ENCODE results near the gene DROSHA. TPM values are rescaled to one million over a fixed set of nuclear protein-coding genes. Genes with fewer than 3 reads are reported as not detected.

The DROSHA gene
- polyA plus RNA-seq, 2 of the 4 experiments (the other 2 are of a cell fraction): 49.1 to 105 TPM

- POLR2A ChIA-PET: no interaction called here
Measured at GRCh38 chr5:31464081-31464480, 67.8 kb downstream of the DROSHA start.

GRCh38 chr5:31463351-31463750 lies 68.5 kb downstream of the DROSHA start:
- no peak for ATAC-seq
- TF ChIP-seq MAZ (IDR thresholded peaks at IDR 0.05; ENCODE audit: borderline replicate concordance, low read depth, low read length) (no peak), NFE2L2 (conservative IDR thresholded peaks at IDR 0.05; ENCODE audit: low read length) (no peak), KDM1A (IDR thresholded peaks at IDR 0.05; ENCODE audit: low read depth) (no peak)
- H3K4me1 ChIP-seq: no peaks in the 10 kb centered on the region
- 93% methylated on average over 2 of the region's 2 CpGs for WGBS (ENCODE audit: missing lambda C conversion rate)
- no peak for FAIRE-seq
- no peak overlapping the region for H3K4me2 ChIP-seq
- H3K4me3 ChIP-seq: no peak overlapping the region
- no peak for DNase-seq (ENCODE audit: low read depth in 1 of 2, low spot score in 1 of 2)
- no peak overlapping the region for H3K27ac ChIP-seq
- no peaks in the 10 kb centered on the region for H3K9me3 ChIP-seq
- CTCF ChIA-PET: no interaction called here
- POLR2A ChIA-PET: no interaction called here

More at GRCh38 chr5:31464081-31464480, 67.8 kb downstream of the DROSHA start:
- no peak for TF ChIP-seq BCL3 (IDR thresholded peaks at IDR 0.05)
- no peak for TF ChIP-seq GATA3 (IDR thresholded peaks at IDR 0.05; ENCODE audit: borderline replicate concordance)
- no peak for TF ChIP-seq HOXA7 (CRISPR knock-in tag; IDR thresholded peaks at IDR 0.05)
- no peak for DNase-seq (ENCODE audit: low read depth in 1 of 2, low spot score in 1 of 2)
- Histone ChIP-seq H3K27ac (no peak overlapping the region), H3K4me3 (no peak overlapping the region), H3K9me3 (no peaks in the 10 kb centered on the region), H3K4me2 (no peak overlapping the region), H3K4me1 (no peaks in the 10 kb centered on the region)
- no peak for ATAC-seq
- CTCF ChIA-PET: no interaction called here
- WGBS (ENCODE audit: missing lambda C conversion rate): 96% methylated on average over 4 of the region's 4 CpGs
- no peak for FAIRE-seq

- WGBS (ENCODE audit: missing lambda C conversion rate): 94% methylated on average over 3 of the region's 3 CpGs
- POLR2A ChIA-PET: no interaction called here
- Histone ChIP-seq H3K4me3 (no peak overlapping the region), H3K9me3 (peaks cover 18% of the 10 kb centered on the region; the same call in 2 of the 3 replicates), H3K27ac (no peak overlapping the region), H3K4me2 (no peak overlapping the region), H3K4me1 (no peaks in the 10 kb centered on the region)
- no peak for ATAC-seq
- CTCF ChIA-PET: no interaction called here
- DNase-seq (ENCODE audit: low read depth in 1 of 2, low spot score in 1 of 2): no peak
- TF ChIP-seq MAZ (IDR thresholded peaks at IDR 0.05; ENCODE audit: borderline replicate concordance, low read depth, low read length): no peak
- no peak for TF ChIP-seq RFX5 (IDR thresholded peaks at IDR 0.05)
- TF ChIP-seq RNF2 (IDR thresholded peaks at IDR 0.05; ENCODE audit: borderline replicate concordance, low read depth): no peak
- TF ChIP-seq MAX (IDR thresholded peaks at IDR 0.05): no peak
- no peak for TF ChIP-seq POLR2A (IDR thresholded peaks at IDR 0.05; ENCODE audit: low read length)
- TF ChIP-seq CBX2 (IDR thresholded peaks at IDR 0.05; ENCODE audit: borderline replicate concordance, low read depth): no peak
- TF ChIP-seq POLR2AphosphoS2 (conservative IDR thresholded peaks at IDR 0.05; ENCODE audit: low read length): no peak
- no peak for TF ChIP-seq HOXA7 (CRISPR knock-in tag; IDR thresholded peaks at IDR 0.05)
- TF ChIP-seq ESRRA (IDR thresholded peaks at IDR 0.05; ENCODE audit: borderline replicate concordance, low read length): no peak
- no peak for TF ChIP-seq GATA3 (IDR thresholded peaks at IDR 0.05; ENCODE audit: borderline replicate concordance)
- TF ChIP-seq NFE2L2 (conservative IDR thresholded peaks at IDR 0.05; ENCODE audit: low read length): no peak
- TF ChIP-seq E2F6 (IDR thresholded peaks at IDR 0.05; ENCODE audit: borderline replicate concordance, low read depth): no peak
- TF ChIP-seq KDM1A (IDR thresholded peaks at IDR 0.05; ENCODE audit: low read depth): no peak
- TF ChIP-seq BCL3 (IDR thresholded peaks at IDR 0.05): no peak
- no peak for TF ChIP-seq RCOR1 (IDR thresholded peaks at IDR 0.05; ENCODE audit: low read depth, low read length)
- TF ChIP-seq ZFP36 (IDR thresholded peaks at IDR 0.05; ENCODE audit: borderline replicate concordance, partially characterized antibody): no peak
- FAIRE-seq: no peak
Measured at GRCh38 chr5:31459594-31459993, 72.3 kb downstream of the DROSHA start.

- ChIA-PET CTCF (no interaction called here), POLR2A (no interaction called here)
Measured at GRCh38 chr5:31455172-31455571, 76.7 kb downstream of the DROSHA start.

More at GRCh38 chr5:31455172-31455571, 76.7 kb downstream of the DROSHA start:
- H3K27ac ChIP-seq: no peak overlapping the region
- 83% methylated on average over 2 of the region's 2 CpGs for WGBS (ENCODE audit: missing lambda C conversion rate)
- H3K4me2 ChIP-seq: no peak overlapping the region
- no peaks in the 10 kb centered on the region for H3K4me1 ChIP-seq
- H3K4me3 ChIP-seq: no peak overlapping the region
- no peak for FAIRE-seq
- DNase-seq (ENCODE audit: low read depth in 1 of 2, low spot score in 1 of 2): no peak
- peaks cover 18% of the 10 kb centered on the region; the same call in 2 of the 3 replicates for H3K9me3 ChIP-seq
- no peak for ATAC-seq
- TF ChIP-seq HDAC2 (IDR thresholded peaks at IDR 0.05): no peak
- no peak for TF ChIP-seq EP300 (IDR thresholded peaks at IDR 0.05)
- no peak for TF ChIP-seq HOXB5 (CRISPR knock-in tag; IDR thresholded peaks at IDR 0.05)
- no peak for TF ChIP-seq CBX8 (IDR thresholded peaks at IDR 0.05)
- TF ChIP-seq RARB (CRISPR knock-in tag; IDR thresholded peaks at IDR 0.05): no peak
- no peak for TF ChIP-seq SREBF2 (IDR thresholded peaks at IDR 0.05)
- no peak for TF ChIP-seq KDM5A (IDR thresholded peaks at IDR 0.05)

Measured in A549 (cell line).